Upper lobe of left lung (tissue), 4 donors: ENCODE results near the gene DNAAF5.

Experiments
- EP300 ChIP-seq, 4 donors: sonication (generic); formaldehyde crosslinking; IDR thresholded peaks; one replicate each; pipeline ENCODE4 v1.5.1; 2017; ENCODE audit warnings: antibody characterized with exemption in 4 of 4, control low read depth in 2 of 4
- POLR2A ChIP-seq, 4 donors: fragments of 450-650 bp; IDR thresholded peaks; one replicate each; pipeline ENCODE4 v1.5.1; 2016 to 2017; ENCODE audit warnings: antibody characterized with exemption in 4 of 4, mild to moderate bottlenecking in 2 of 4
- POLR2AphosphoS5 ChIP-seq, 2 donors: sonication (generic); formaldehyde crosslinking; IDR thresholded peaks; one replicate each; pipeline ENCODE4 v1.5.1; 2017; ENCODE audit warnings: antibody characterized with exemption in 2 of 2
- TF ChIP-seq, protein P1 (sequence below), 6 experiments: fragments of 450-650 bp in 4 of 6; fragments of 200-600 bp in 2 of 6; sonication (generic) in 2 of 6; IDR thresholded peaks; one replicate each; pipeline ENCODE4 v1.5.1; 2016 to 2019; ENCODE audit warnings: antibody characterized with exemption in 6 of 6

GRCh38 chr7:760006-760405 lies 33.5 kb downstream of the DNAAF5 start:
- no peak for TF ChIP-seq POLR2A (IDR thresholded peaks at IDR 0.05)
- TF ChIP-seq, protein P1, sequence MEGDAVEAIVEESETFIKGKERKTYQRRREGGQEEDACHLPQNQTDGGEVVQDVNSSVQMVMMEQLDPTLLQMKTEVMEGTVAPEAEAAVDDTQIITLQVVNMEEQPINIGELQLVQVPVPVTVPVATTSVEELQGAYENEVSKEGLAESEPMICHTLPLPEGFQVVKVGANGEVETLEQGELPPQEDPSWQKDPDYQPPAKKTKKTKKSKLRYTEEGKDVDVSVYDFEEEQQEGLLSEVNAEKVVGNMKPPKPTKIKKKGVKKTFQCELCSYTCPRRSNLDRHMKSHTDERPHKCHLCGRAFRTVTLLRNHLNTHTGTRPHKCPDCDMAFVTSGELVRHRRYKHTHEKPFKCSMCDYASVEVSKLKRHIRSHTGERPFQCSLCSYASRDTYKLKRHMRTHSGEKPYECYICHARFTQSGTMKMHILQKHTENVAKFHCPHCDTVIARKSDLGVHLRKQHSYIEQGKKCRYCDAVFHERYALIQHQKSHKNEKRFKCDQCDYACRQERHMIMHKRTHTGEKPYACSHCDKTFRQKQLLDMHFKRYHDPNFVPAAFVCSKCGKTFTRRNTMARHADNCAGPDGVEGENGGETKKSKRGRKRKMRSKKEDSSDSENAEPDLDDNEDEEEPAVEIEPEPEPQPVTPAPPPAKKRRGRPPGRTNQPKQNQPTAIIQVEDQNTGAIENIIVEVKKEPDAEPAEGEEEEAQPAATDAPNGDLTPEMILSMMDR (IDR thresholded peaks at IDR 0.05): no peak
- no peak for TF ChIP-seq EP300 (IDR thresholded peaks at IDR 0.05)
- no peak for TF ChIP-seq POLR2AphosphoS5 (IDR thresholded peaks at IDR 0.05)
